GM23248 (cell line): ENCODE measurements around the gene LENG9.

Source experiments
- EZH2 ChIP-seq: fragments of 200-600 bp; sonication (generic); IDR thresholded peaks from 2 replicates; pipeline ENCODE4 v1.6.1; 2018; ENCODE audit warnings: antibody characterized with exemption, mild to moderate bottlenecking; ENCODE audit not compliant: insufficient read depth, poor library complexity, severe bottlenecking
- EZH2phosphoT487 ChIP-seq: fragments of 200-600 bp; sonication (generic); IDR thresholded peaks from 2 replicates; pipeline ENCODE4 v1.6.1; 2018; ENCODE audit warnings: antibody characterized with exemption, moderate library complexity, mild to moderate bottlenecking, low read depth; ENCODE audit not compliant: insufficient read depth

DNA sequence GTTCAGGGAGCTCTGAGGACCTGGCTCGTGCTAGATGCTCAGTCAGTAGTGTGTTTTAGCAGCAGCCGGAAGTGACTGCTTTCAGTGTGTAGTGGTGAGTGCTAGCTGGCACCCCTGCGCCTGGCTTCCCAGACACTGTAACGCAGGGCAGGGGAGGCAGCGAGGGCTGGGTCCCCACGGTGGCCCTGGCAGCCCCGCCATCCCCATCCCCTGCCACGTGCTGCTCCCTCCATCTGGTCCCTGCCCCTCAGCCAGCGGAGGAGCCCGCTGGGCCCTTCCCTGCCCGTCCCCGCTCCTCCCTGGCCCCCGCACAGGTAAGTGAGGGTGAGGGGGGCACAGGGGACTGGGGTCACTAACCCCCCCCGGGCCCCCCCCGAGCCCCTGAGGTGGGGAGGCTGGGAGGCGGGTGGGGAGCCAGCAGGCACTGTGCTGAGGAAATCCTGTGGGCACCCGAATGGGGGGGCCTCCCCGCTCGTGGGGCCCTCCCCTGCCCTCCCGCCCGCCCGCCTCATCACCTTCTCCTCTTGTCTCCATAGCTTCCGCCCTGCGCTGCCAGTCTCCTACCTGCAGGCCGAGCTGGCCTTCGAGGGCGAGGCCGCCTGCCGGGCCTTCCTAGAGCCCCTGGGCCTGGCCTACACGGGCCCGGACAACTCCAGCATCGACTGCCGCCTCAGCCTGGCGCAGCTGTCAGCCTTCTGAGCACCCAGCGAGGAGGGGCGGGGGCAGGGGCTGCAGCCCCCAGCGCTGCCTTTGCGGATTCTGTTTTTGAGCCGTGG lies 3.2 kb downstream of the LENG9 start:
- TF ChIP-seq EZH2 (no peak), EZH2phosphoT487 (no peak)
